M059J (cell line): ENCODE data around the gene PIGK. TPM values are rescaled to one million over a fixed set of nuclear protein-coding genes. Genes with fewer than 3 reads are reported as not detected.

Source experiments
- DNase-seq: peaks from one replicate; pipeline ENCODE4 v3.0.0-alpha.2; 2012; ENCODE audit warnings: low read depth
- total RNA-seq: library from RNA; depleted of rRNA; stranded (reverse); fragments of >200 nt; shearing (Covaris generic); gene quantifications from 2 replicates; pipeline ENCODE4 v1.2.3, GENCODE V29; 2014

The PIGK gene
- total RNA-seq, 1 experiment from 2014 or later, result 82.7 TPM

DNA sequence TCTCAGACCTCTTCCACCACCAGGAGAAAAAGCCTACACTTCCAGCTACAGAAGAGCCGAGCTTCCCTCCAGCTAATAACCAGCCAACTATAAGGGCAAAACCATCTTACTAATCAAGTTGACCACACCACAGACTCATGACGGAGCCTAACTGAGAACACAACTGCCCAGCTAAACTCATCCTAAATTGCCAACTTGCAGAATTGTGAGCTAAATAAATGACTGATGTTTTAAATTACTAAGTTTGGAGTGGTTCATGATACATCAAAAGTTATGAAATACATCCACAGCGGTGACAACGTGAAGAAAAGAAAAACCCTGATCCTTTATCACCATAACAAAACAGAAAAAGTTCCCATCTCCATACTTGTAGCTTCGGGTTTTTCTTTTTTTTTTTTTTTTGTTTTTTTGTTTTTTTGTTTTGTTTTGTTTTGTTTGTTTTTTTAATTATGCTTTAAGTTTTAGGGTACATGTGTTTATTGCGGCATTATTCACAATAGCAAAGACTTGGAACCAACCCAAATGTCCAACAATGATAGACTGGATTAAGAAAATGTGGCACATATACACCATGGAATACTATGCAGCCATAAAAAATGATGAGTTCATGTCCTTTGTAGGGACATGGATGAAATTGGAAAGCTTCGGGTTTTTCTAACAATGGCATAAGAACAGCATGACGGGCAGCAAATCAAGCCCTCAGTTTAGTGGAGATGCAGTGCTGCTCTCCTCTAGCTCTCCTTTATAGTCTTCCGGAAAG, 122.6 kb downstream of the PIGK start:
- DNase-seq, result no peak

DNA sequence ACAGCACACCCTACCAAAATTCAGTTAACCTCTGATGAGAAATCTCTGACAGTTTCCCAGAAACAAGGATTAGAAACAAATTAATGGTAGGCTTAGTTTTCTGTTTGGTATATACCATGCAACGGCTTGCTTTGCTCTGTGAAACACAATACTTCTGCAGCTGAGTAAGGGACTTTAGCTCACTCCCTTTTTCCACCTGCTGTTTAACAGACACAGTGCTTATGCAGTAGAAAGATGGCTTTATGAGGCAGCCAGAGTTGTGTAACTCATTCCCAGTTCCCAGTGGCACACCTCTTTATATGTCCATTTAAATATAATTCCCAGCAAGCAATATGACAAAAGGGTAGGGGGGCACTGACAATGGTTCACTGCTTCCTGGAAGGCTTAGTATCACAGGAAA, 124.0 kb downstream of the PIGK start:
- no peak for DNase-seq

DNA sequence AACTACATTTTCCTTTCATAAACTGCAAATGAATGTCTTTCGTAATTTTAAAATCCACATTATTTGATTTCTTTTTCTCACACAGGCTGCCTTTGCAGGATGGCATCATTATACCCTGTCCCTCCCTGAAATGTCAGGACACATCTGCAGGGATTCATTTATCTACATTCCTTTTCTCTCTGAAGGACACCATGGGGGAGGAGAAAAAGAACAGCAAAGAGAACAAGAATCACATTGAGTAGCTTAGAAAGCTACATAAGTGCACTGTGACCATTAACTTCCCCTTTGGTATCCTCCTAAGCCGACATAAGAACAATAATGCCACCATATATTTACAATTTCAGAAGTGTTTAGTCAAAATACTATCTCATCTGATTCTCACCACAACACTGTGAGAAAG, 129.5 kb downstream of the PIGK start:
- DNase-seq, result no peak

DNA sequence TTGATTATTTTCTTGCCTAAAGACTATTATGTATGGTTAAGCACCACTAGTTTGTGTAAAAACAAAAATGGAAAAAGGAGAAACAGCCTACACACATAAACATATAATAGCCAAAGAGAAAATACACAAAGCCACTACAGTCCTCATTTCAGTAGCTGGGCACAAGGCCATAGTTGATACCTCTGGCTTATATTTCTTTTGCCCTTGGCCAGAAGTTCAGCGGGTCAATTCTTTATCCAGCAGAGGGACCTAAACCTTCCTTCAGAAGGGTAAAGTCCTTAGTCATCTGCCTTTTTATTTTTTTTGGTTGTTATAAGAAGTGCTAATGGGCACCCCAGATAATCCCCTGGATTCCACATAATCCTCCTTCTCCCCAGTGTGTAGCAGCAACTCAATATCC, 134.1 kb downstream of the PIGK start:
- no peak for DNase-seq

DNA sequence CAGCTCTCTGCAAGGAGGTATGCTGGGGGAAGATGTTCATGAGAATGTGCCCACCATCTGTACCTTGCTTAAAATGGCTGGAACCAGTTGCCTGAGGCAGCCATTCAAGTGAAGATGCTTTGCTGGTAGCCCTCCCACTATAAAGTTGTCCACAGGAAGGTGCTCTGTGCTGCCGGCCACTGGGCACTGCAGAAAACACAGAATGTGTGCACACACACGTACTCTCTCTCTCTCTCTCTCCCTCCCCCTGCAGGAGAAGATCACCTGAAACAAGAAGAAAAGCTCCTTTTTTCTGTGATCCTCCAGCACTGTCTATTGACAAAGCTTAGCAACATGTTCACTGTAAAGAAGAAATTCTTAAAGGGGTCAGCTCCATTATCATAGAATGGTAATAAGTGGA, 134.8 kb downstream of the PIGK start:
- no peak for DNase-seq

DNA sequence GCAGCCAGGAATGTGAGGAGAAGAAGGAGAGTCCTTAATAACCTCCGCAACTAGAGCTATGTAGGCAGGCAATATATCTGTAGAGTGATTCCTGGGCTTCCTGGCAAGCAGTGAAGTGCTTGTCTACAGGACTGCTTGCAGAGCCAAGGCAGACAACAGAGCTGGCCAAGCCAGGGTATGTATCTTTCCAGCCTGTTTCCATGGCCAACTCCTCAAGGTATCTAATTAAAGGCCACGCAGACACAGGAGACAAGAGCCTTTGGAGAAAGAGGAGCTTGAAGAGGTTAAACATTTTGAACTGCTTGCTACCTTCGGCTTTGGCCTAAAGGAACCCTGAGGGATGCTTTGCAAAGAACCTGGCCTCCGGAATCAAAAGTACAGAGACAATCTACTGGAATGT, 137.4 kb downstream of the PIGK start:
- DNase-seq, result no peak

DNA sequence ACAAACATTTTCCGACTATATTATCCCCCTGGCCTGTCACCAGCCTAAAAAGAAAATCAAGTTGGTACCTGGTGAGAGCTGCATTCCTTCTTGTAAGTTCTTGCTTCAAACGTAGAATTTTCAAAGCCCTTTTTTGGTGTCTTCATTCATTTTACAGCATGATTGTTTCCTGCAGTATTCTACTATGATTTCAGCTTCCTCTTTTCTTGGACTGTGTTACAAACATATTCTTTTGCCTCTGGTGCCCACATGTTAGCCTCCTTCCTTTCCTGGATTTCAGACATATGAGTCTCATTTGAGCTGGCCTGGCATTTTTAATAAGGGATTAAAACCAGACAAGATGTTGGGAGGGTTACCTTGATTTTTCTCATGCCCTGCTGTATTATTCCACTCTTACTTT, 142.5 kb downstream of the PIGK start:
- no peak for DNase-seq

DNA sequence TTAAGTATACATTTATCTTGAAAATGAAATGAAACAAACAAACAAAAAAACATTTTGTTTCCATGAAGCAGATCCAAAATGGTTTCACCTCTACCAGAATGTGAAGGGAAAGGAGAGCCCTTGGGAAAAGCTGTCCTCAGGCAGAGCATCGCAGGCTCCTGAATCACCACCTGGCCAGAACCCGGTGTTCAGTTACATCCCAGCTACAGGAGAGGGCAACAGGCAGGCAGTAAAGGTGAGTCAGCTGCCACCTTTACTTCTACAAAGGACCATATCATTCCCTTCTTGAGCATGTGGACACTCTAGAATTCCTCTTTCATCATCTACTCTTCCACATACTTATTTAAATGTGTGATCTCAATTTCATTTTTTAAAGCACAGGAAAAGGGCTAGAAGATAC, 151.2 kb downstream of the PIGK start:
- DNase-seq, result no peak

DNA sequence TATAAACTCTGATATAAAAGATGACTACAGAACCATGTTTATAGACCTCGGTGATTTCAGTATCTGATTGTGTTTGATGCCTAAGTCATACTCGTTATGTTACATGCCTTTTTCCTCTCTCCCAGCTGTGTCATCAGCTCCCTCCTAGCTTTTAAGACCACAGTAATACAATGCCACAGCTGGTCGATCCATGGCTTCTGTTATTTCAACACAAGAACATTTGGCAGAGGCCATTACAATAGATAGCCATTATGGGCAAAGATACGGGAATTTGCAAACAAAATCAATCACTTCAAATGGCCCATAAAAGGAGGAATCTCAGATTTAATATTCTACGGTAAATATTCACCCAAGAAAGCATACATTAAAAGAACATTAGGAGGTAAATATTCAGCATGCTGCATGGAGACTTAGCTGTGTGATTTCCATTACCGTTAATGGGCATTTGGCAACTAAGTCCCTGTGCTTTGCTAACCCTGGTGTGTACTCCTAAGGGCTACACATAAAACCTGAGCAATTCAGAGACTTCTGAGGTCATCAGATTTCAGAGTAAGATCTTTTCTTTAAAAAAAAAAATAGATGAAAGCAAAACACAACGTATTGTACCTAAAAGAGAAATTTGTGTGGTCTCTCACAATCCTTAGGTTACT, 153.4 kb downstream of the PIGK start:
- DNase-seq, result no peak

DNA sequence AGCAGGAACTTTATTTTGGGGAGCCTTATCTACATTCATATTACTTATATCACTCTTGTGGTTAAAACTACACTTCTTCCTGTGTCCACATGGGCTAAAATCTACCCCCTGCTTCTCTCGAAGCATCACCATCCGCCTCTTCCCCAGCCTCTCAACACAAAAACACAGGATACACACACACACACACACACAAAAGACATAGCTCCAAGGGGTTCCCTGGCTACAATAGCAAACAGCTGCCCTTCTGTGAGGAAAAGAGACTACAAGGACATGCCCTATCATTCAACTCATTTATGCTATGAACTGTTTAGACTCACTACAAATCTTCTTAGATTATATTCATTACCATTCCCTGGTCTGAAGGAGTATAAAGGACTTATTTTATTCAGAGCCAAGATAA, 155.0 kb downstream of the PIGK start:
- no peak for DNase-seq

DNA sequence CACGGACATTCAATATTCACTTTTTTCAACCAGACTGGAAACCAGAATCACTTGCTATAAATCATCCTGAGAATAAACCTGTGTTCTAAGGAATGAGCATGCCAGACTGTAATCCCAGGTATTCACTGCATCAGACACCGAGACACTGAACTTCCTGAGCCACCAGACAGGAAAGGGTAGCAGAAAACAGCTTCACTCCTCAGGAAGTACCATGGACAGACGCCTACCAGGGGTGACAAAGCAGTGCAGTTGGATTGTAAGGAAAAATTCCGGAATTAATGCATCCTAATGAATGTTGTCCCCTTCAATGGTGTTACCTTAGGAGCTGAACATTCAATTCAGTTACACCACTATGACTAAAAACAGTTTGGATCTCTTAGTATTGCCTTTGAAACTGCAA, 156.1 kb downstream of the PIGK start:
- DNase-seq, result peak; percentile 7

DNA sequence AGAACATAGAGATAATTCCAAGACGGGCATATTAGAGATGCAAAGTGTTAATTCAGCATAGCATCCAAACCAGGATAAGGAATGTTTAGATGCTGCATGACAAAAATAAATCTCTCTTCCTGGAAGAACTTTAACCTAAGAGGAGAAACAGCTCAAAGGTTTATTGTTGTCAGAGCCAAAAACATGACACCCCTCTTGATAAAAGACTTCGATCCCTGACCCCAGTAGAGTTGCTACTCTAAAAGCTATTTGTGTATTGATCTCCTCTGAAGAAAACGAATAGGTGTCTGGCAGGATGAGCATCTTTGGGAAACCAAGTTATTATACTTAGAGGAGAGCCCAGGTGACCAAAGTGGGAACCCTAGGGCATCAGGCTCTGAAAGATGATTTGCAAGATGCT, 158.1 kb downstream of the PIGK start:
- DNase-seq, result no peak

DNA sequence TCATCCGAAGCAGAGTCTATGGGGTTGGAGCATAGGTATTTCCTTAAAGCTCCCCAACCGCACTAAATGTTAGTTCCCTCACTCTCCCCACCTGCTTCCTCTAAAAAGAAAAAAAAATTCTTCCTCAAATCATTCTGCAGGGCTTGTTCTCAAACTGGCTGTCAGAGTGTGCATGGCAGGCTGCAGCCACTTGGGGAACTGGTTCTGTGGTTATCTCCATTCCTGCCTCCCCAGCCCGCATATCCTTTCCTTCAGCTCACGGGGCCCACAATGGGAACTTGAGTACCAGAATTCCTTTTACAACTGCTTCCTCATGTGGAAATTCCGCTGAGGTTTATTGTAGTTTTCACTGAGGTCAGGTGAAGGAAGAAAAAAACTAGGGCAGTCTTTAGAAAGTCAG, 159.2 kb downstream of the PIGK start:
- no peak for DNase-seq

DNA sequence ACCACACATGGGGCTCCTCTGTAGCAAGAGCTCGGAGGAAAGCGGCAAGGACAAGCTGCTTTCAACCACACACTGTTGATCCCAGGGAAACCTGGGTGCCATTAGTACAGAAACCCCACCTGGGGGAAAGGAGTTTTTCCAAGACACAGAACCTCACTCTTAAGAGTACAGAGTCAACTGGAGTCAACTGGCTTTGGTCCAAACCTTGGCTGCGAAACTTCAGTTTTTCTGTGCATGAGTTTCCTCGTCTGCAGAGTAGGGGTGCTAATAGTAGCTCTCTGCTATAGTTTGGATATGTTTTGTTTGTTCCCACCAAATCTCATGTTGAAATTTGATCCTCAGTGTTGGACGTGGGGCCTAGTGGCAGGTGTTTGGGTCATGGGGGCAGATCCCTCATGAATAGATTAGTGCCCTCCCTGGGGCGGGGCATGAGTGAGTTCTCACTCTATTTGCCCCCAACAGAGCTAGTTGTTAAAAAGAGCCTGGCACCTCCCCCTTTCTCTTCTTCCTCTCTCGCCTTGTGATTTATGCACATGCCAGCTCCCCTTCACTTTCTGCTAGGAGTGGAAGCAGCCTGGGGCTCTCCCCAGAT, 161.1 kb downstream of the PIGK start:
- DNase-seq, result no peak

DNA sequence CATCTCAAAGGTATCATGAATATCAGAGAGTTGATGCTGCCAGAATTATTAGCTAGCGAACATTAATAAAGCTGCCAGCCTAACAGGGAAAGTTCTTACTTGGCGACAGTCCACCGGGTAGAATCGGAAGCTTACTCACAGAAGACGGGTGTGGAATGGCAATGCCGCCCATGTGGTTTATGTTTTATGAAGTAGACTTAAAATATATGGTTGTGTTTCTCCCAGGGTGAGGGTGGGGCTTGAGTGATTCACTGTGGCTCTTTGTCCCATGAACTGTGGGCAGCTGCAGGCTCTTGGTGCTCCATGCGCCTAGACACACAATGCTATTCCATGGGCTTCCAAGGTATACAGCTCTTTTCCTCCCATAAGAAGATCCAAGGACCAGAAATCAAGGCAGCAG, 162.7 kb downstream of the PIGK start:
- peak; percentile 41 for DNase-seq

DNA sequence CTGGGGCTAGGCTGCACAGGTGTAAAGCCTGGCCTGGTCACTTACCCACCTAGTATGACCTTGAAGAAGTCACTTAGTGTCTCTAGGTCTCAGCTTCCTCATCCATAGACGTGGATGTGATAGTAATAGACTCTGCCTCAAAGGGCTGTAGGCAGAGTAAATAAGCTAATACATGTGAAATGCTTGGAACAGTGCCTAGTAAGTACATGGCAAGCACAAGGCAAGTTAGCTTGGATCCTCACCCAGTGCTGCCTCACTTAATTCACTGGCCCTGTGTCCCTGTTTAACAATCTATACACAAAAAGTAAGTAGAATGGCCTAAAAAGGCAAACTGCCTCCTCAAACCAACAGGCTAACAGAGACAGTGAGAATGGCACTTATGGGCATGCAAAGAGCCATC, 167.8 kb downstream of the PIGK start:
- DNase-seq, result no peak

DNA sequence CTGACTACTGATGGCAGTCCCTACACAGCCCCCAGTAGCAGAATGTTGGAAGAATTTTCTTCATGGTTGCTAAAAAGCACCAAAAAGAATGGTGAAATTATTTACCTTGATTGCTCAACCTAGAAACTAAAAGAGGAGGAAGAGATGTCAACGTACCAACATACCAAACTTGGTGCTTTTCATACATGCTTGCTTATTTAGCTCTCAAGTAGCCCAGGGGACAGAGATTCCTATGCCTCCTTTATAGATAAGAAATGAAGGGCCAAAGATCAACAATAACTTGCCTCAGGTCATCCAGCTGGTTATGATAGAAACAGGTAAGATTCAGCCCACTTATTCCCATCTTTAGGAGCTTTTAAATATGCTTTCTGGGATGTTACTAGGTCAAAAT, 170.6 kb downstream of the PIGK start:
- DNase-seq, result no peak

DNA sequence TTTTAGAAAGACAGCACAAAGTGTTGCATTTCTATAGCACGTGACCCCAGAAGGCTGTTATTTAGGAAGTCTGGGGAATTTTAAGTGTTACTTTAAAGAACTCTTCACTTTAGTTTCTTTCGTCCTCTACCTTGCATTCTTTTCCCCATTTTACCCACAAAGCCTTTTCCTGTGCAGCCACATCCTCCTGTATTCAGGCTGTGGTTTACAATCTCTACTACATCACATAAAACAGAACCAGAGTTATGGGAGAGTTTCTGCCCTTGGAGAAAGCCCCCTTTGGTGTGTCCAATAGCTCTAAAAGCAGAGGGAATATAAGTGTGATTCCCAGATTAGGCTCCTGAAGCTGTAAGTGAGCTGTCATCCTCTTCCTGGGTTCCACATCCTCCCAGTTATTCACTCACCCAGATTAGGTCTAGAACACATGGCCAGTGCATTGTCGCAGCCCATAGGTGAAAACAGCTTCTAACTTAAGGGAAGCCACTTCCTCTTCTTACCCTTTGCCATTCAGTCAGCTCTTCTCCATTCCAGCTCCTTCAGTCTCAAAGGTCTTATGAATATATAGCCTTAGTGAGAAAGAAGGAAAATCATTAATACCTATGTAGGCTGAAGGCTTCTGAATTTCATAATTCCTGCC, 171.1 kb downstream of the PIGK start:
- DNase-seq, result no peak

DNA sequence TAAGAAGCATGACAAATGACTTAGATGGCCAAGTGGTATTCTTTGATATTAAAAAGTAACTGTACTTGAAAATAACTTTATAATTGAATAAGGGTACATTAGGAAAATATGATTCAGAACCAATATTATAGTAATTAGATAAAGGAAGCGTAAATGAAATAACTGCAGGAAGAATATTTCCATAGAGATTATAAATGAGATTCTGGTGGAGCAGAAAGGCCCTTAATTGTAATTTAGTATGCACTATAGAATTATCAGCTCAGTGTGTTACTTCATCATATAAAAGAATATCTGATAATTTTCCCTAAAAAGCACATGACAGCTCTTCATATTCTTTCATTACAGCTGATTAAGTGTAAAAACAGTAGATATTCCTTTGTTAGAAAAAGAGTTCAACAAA, 171.7 kb downstream of the PIGK start:
- no peak for DNase-seq

DNA sequence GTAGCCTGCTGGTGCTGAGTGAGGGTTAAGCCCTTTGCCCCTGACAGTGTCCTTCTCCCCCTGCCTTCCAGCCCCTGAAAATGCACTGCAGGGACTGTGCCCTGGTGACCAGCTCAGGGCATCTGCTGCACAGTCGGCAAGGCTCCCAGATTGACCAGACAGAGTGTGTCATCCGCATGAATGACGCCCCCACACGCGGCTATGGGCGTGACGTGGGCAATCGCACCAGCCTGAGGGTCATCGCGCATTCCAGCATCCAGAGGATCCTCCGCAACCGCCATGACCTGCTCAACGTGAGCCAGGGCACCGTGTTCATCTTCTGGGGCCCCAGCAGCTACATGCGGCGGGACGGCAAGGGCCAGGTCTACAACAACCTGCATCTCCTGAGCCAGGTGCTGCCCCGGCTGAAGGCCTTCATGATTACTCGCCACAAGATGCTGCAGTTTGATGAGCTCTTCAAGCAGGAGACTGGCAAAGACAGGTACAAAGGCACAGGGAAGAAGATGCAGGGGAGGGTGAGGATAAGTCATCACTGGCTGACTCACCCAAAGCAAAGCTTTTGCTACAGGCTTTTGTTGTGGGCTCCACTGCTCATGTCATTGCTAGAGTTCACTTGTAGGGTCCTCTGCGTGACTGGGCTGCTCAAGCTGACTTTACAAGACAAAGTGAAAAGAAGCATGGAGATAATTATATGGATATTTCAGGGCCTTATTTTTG, 174.9 kb downstream of the PIGK start:
- peak; percentile 61 for DNase-seq

DNA sequence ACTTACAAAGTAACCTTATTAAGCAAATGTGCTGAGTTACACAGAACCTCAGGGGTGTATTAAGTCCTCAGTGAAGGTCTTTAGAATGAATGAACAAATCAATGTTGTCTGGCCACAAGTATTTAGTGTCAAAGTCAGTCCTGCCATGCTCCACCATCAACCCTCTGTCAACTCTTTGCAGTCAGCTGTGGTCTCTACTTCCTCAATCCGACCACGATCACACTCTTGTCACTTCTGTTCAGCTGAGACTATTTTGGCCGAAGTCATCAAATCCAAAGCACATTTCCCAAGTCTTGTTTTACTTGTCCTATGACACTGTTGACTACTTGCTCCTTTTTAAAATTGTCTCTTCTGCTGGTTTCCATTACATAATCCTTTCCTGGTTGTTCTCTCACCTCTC, 178.4 kb downstream of the PIGK start:
- no peak for DNase-seq

DNA sequence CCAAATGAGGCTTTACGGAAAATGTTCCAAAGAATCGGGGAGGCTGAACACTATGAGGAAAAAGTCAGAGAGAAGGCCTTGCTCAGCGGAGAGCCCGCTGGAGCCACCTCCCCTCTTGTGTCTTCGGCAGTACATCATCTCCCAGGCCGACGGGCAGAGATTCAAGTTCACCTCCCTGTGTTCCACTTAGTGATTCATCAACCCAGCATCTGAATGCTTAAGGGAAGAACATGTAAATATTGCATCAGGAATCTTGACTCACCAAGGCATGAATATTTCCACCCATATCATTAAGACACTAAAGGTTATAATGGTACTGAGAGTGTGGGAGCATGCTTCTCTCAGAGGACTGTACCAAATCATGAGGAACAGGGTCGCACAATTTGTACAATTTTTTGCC, 179.5 kb downstream of the PIGK start:
- peak; percentile 98 for DNase-seq
